Uterus (tissue), 2 donors: ENCODE measurements around the gene KCNH4.

Experiments
- CTCF ChIP-seq, 4 experiments: fragments of 200-600 bp in 2 of 4; fragments of 450-650 bp in 2 of 4; sonication (generic) in 2 of 4; IDR thresholded peaks; one replicate each; pipeline ENCODE4 v1.5.1; 2016 to 2019; ENCODE audit warnings: antibody characterized with exemption in 4 of 4, mild to moderate bottlenecking in 2 of 4, moderate library complexity in 1 of 4
- POLR2A ChIP-seq, 2 donors: fragments of 450-650 bp; IDR thresholded peaks; one replicate each; pipeline ENCODE4 v1.6.1; 2016; ENCODE audit warnings: antibody characterized with exemption in 2 of 2, mild to moderate bottlenecking in 1 of 2, moderate library complexity in 1 of 2

- TF ChIP-seq CTCF (IDR thresholded peaks at IDR 0.05) (no peak), POLR2A (IDR thresholded peaks at IDR 0.05) (no peak)
Observed at GRCh38 chr17:42146911-42147607, 33.9 kb downstream of the KCNH4 start.
